Gastrocnemius medialis (tissue), 4 donors: ENCODE data around the gene PAQR3.

Experiments used
- CTCF ChIP-seq, 5 experiments: fragments of 450-650 bp in 3 of 5; fragments of 200-600 bp in 2 of 5; sonication (generic) in 2 of 5; IDR thresholded peaks in 4 of 5; conservative IDR thresholded peaks in 1 of 5; 1 replicate in 4 of 5; 2 replicates in 1 of 5; pipeline ENCODE4 v1.5.1; 2016 to 2019; ENCODE audit warnings: antibody characterized with exemption in 5 of 5, mild to moderate bottlenecking in 3 of 5, moderate library complexity in 3 of 5
- POLR2A ChIP-seq, 2 donors: fragments of 450-650 bp; IDR thresholded peaks; one replicate each; pipeline ENCODE4 v1.6.1; 2017; ENCODE audit warnings: antibody characterized with exemption in 2 of 2, mild to moderate bottlenecking in 2 of 2, moderate library complexity in 2 of 2

DNA sequence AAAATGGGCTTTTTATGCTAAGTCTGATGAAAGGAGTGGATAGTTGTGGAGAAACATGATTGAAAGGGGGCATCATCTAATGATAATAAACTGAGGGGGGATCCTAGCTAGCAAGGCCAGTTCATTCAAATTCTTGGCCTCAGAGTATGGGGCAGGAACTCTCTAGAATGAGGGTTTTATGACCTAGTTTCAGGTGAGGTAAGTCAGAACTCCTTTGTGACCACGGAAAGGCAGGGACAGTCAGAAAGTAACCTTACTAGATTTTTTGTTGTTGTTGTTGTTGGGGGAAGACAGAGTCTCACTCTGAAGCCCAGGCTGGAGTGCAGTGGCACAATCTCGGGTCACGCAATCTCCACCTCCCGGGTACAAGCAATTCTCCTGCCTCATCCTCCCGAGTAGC lies 1.5 kb upstream of the PAQR3 start:
- TF ChIP-seq CTCF (IDR thresholded peaks at IDR 0.05 in 4 of 5, conservative IDR thresholded peaks at IDR 0.05 in 1 of 5): no peak
- TF ChIP-seq POLR2A (IDR thresholded peaks at IDR 0.05): no peak
